ENCODE measurements around the gene TUBGCP3. TPM values are rescaled to one million over a fixed set of nuclear protein-coding genes. Genes with fewer than 3 reads are reported as not detected.

The TUBGCP3 gene
- total RNA-seq, 1 experiment from 2014 or later, result 13.8 TPM

Other genes with a start within 250 kb of the TUBGCP3 start
- not detected in 2 replicates for gene SPACA7, start 211.8 kb downstream of the TUBGCP3 start, total RNA-seq (2014; rRNA removed; shearing (Covaris generic))
- gene ATP11A, start 101.9 kb upstream of the TUBGCP3 start, total RNA-seq (2014; rRNA removed; shearing (Covaris generic)), result 4.2 and 4.5 TPM in 2 replicates

All from G401 (cell line).